GM18505 (cell line): ENCODE measurements around the gene MADD.

Source experiments
- ATAC-seq: cut with Tn5 transposase; IDR thresholded peaks from one replicate; pipeline ENCODE4 v1.9.1; 2021; ENCODE audit not compliant: unreplicated experiment
- POLR2A ChIP-seq: IDR thresholded peaks from 4 replicates; pipeline ENCODE4 v1.6.1; 2011; ENCODE audit warnings: borderline replicate concordance; ENCODE audit not compliant: insufficient read depth, insufficient read length; ENCODE audit errors: extremely low read depth

MADD gene

DNA sequence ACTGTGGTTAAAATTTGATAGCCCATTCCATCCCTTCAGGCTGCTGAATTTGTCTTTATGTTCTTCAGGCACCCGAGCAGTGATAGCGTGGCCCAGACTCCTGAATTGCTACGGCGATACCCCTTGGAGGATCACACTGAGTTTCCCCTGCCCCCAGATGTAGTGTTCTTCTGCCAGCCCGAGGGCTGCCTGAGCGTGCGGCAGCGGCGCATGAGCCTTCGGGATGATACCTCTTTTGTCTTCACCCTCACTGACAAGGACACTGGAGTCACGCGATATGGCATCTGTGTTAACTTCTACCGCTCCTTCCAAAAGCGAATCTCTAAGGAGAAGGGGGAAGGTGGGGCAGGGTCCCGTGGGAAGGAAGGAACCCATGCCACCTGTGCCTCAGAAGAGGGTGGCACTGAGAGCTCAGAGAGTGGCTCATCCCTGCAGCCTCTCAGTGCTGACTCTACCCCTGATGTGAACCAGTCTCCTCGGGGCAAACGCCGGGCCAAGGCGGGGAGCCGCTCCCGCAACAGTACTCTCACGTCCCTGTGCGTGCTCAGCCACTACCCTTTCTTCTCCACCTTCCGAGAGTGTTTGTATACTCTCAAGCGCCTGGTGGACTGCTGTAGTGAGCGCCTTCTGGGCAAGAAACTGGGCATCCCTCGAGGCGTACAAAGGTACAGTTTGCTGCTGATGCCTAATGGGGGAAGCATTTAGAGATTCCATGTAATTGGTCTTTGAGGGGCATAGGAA is 4.7 kb downstream of the MADD start:
- TF ChIP-seq POLR2A = no peak
- no peak for ATAC-seq

DNA sequence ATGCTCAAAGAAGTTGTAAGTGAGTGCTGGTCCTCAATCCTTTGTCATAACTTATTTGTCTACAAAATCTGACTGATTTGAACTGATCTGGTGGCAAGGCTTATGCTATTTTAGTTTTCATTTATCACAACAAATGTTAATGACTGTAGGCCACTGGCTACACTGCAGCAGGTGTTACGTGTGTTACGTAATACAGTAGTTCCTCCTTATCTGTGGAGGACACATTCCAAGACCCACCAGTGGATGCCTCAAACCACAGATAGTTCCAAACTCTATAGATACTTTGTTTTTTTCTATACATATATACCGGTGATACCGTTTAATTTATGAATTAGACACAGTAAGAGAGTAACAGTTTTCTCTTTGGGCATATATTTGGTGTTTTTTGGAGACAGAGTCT is 7.0 kb downstream of the MADD start:
- ATAC-seq = no peak
- TF ChIP-seq POLR2A = no peak

DNA sequence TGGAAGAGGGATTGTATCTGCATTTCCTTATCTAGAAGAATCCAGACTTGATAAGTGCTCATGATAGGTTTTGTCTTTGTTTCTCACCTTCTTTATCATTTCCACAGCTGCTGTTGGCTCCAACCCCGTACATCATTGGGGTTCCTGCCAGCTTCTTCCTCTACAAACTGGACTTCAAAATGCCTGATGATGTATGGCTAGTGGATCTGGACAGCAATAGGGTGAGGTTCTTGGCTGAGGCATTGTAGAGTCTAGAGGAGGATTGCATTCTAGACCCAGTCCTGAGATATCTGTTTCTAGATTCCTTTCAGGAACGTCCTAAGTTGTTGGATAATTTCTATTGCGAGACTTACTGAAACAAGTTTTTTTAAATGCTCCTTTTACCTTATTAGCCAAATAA is 8.1 kb downstream of the MADD start:
- no peak for ATAC-seq
- TF ChIP-seq POLR2A = no peak

DNA sequence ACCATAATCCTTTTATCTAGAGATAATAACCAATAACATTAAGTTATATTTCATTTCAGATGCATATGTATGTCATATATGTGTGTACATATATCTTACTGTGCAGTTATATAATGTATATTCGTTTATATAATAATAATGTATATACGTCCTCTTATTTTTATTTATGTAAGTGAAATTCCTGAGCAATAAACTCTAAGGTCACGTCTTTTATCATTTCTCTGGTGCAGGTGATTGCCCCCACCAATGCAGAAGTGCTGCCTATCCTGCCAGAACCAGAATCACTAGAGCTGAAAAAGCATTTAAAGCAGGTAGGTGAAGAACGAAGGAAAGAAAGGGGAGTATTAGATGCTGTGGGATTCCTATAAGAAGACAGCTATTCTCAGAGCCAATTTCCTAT is 8.8 kb downstream of the MADD start:
- TF ChIP-seq POLR2A = no peak
- no peak for ATAC-seq

DNA sequence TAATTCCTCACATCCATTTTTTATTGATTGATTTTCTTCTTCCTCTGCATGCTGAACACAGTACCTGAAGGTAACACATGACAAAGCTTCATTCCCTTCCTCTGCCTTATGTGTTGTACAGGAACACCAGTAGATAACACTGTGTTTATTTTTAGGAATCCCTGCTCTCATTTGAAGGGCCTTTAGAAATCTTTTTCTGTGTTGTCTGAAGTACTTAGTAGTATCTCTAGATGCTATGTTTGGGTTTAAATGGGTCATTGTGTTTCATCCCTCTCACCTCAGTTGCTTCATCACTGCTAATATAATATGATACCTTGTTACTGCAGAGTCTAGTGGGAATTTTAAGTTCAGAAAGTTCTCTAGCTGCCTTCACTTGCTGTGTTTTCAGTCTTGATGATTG is 10.2 kb downstream of the MADD start:
- no peak for ATAC-seq
- TF ChIP-seq POLR2A = no peak

DNA sequence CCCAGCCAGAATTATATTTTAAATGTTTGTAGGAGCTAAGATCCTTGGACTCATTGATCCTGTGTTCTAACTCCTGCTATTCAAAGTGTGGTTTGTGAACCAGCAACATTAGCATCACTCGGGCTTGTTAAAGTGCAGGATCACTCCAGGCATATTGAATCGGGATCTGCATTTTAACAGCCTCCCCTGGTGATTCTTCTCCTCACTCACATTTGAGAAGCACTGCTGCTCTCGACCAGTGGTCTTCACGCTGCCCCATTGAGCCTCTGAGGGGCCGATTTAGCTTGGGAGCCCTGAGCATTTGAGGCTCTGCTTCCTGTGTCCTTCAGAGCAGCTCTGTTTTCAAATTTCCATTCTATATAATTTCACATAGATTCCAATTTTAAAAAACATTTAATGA is 10.9 kb downstream of the MADD start:
- no peak for ATAC-seq
- no peak for TF ChIP-seq POLR2A

DNA sequence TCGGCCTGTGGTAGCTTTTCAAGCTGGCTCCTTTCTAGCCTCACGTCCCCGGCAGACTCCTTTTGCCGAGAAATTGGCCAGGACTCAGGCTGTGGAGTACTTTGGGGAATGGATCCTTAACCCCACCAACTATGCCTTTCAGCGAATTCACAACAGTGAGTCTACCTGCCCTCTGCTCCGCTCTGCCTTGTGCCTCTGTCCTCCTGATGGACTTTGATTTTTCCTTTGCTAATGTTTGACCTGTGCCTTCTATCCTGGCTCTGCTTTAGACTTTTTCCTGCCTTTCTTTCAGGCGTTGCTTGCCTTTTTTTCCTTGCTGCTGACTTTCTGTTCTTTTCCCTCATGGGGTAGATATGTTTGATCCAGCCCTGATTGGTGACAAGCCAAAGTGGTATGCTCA is 12.5 kb downstream of the MADD start:
- ATAC-seq = no peak
- no peak for TF ChIP-seq POLR2A

DNA sequence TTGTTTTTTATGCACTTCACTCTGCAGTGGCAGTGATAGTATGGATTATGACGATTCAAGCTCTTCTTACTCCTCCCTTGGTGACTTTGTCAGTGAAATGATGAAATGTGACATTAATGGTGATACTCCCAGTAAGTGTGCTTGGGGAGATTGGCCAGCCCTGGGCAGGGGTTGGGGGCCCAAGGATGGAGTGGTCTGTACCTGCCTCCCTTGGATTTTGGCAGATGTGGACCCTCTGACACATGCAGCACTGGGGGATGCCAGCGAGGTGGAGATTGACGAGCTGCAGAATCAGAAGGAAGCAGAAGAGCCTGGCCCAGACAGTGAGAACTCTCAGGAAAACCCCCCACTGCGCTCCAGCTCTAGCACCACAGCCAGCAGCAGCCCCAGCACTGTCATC is 14.2 kb downstream of the MADD start:
- ATAC-seq = no peak
- TF ChIP-seq POLR2A = no peak

DNA sequence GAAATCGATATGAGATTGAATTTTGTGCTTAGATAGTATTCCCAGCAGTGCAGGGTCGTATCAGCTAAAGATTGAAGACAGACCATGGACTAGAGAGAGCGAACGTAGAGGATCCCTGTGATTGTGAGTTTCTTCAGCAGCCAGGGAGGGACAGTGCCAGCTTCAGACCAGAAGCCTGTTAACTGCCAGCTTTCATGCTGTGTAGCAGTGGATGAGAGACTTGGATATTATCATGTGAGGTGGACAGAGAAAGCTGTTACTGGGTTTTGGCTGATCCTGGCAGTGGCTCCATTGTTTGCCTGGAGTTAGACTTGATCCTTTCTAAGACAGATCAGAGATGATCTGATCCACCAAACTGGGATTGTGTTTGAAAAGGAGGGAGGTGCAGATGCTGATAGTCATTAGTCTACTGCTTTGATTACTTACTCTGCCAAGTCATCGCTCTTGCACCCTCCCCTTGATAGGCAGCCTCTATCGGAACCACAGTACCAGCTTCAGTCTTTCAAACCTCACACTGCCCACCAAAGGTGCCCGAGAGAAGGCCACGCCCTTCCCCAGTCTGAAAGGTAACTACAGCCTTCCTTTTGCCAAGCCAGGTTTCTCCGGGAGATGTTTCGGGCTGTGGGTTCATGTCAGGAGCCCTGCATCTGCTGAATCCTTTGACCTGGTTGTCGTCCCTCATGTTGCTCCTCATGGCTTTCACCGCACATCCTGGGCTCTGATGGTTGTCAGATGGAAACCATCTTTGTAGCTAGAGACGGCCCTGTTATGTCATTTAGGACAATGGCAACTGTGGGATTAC is 16.2 kb downstream of the MADD start:
- TF ChIP-seq POLR2A = no peak
- ATAC-seq = no peak

DNA sequence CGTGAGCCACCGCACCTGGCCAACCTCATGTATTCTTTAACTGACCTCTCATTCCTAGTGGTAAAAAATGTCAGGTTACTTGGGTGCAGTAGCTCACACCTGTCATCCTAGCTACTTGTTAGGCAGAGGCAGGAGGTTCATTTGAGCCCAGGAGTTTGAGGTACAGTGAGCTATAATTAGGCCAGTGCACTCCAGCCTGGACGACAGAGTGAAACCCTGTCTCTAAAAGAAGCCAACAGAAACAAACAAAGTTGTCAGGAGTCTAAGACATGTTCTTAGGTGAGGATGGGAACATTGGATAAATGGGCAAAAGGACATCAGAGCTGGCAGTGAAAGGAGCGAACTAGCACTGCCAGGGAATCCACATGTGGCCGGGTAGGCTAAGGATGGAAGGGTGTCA is 18.1 kb downstream of the MADD start:
- no peak for TF ChIP-seq POLR2A
- no peak for ATAC-seq

DNA sequence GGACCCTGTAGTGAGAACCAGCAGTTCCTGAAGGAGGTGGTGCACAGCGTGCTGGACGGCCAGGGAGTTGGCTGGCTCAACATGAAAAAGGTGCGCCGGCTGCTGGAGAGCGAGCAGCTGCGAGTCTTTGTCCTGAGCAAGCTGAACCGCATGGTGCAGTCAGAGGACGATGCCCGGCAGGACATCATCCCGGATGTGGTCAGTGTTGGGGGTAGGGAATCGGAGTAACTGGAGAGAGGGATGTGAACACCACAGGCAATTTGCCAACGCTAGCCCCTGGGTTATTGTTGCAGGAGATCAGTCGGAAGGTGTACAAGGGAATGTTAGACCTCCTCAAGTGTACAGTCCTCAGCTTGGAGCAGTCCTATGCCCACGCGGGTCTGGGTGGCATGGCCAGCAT is 19.9 kb downstream of the MADD start:
- no peak for ATAC-seq
- no peak for TF ChIP-seq POLR2A

DNA sequence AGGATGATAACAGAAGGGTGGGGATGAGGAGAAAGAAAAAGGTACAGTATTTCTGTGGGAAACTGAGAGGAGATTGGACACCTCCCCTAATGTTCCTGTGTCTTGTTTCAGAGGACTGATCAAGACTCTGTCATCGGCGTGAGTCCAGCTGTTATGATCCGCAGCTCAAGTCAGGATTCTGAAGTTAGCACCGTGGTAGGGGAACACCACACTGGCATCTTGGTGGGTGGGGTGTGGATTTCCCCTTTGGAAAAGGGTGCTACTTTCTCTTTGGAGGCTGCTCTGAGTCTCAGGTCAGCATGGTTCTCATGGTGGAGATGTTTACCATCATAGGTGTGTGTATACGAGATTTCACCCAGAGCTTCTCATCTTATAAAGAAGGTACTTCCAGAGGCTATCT is 25.5 kb downstream of the MADD start:
- no peak for ATAC-seq
- TF ChIP-seq POLR2A = no peak

DNA sequence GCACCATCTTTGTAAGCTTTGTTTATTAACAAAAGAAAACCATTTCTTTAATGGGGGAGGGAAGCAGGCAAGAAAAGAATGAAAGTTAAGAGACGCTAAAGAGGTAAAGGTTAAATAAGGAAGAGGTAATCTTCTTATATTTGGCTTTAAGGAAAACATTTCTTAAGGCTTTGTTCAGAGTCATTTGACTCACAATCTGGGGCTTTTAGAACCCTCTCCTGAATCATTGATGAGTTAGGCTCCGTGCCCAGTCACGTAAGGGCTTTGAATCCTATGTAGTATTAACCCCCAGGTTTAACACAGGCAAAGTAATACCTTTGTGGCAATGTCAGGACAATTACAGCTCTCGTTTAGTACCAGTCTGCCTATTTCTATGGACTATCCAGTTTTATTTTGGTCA is 26.1 kb downstream of the MADD start:
- ATAC-seq = no peak
- TF ChIP-seq POLR2A = no peak

DNA sequence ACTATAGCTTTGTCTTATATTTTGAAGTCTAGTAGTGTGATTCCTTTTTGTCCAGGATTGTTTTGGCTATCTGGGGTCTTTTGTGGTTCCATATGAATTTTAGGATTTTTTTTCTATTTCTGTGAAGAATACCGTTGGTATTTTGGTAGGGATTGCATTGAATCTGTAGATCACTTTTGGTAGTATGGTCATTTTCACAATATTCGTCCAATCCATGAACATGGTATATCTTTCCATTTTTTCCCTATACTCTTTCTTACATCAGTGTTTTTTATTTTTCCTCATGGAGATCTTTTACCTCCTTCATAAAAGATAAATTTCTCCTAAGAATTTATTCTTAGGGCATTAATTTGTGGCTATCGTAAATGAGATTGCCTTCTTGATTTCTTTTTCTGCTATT is 29.1 kb downstream of the MADD start:
- TF ChIP-seq POLR2A = no peak
- ATAC-seq = no peak
